Activated CD4-positive, alpha-beta T cell treated with anti-CD3 and anti-CD28 coated beads, Interleukin-2, Interleukin-4, amounts not matched to agents 100 ng/mL and 50 ng/mL, durations not matched to agents 16 hours and 8 hours (primary cell): ENCODE measurements around the gene PAK6.

Experiments
- DNase-seq: peaks from one replicate; pipeline ENCODE4 v3.0.0-alpha.2; 2020; ENCODE audit warnings: low spot score

The PAK6 gene

GRCh38 chr15:40241269-40242212 is 2.7 kb downstream of the PAK6 start:
- no peak for DNase-seq

GRCh38 chr15:40242213-40242599 is 3.3 kb downstream of the PAK6 start:
- DNase-seq, result no peak

GRCh38 chr15:40242601-40243000 is 3.7 kb downstream of the PAK6 start:
- no peak for DNase-seq

GRCh38 chr15:40243126-40243810 is 4.4 kb downstream of the PAK6 start:
- no peak for DNase-seq

- no peak for DNase-seq
Measured at GRCh38 chr15:40244961-40245523, 6.2 kb downstream of the PAK6 start.

GRCh38 chr15:40245666-40246450 is 7.0 kb downstream of the PAK6 start:
- no peak for DNase-seq

GRCh38 chr15:40246496-40247280 is 7.8 kb downstream of the PAK6 start:
- no peak for DNase-seq

GRCh38 chr15:40247406-40247971 is 8.6 kb downstream of the PAK6 start:
- DNase-seq, result no peak

GRCh38 chr15:40248006-40248783 is 9.3 kb downstream of the PAK6 start:
- no peak for DNase-seq

GRCh38 chr15:40249477-40250303 is 10.8 kb downstream of the PAK6 start:
- no peak for DNase-seq

- no peak for DNase-seq
Measured at GRCh38 chr15:40250304-40250656, 11.4 kb downstream of the PAK6 start.

- DNase-seq, result no peak
Measured at GRCh38 chr15:40250771-40251483, 12.1 kb downstream of the PAK6 start.

GRCh38 chr15:40251486-40252140 is 12.8 kb downstream of the PAK6 start:
- no peak for DNase-seq

GRCh38 chr15:40252141-40252437 is 13.2 kb downstream of the PAK6 start:
- no peak for DNase-seq

- no peak for DNase-seq
Measured at GRCh38 chr15:40252438-40253166, 13.7 kb downstream of the PAK6 start.

- no peak for DNase-seq
Measured at GRCh38 chr15:40253167-40253790, 14.4 kb downstream of the PAK6 start.

- no peak for DNase-seq
Measured at GRCh38 chr15:40254452-40254851, 15.6 kb downstream of the PAK6 start.
